KOPT-K1 (cell line): ENCODE data around the gene HOPX.
"Not testable (repeated sequence)": the region's sequence is repeated elsewhere in the genome, so short reads cannot be mapped to it uniquely, and the experiment has no call there.

Experiments used
- H3K27ac ChIP-seq: fragments of 200-600 bp; sonication (generic); 2 replicates; pipeline ENCODE4 v1.5.1; 2016; ENCODE audit warnings: antibody characterized with exemption, mild to moderate bottlenecking, low read depth, low read length; ENCODE audit not compliant: poor library complexity, severe bottlenecking
- H3K36me3 ChIP-seq: fragments of 200-600 bp; sonication (generic); 2 replicates; pipeline ENCODE4 v1.5.1; 2017; ENCODE audit warnings: antibody characterized with exemption, mild to moderate bottlenecking, low read length, moderate library complexity; ENCODE audit not compliant: insufficient read depth
- H3K9me3 ChIP-seq: fragments of 200-600 bp; sonication (generic); 2 replicates; pipeline ENCODE4 v1.5.1; 2017; ENCODE audit warnings: antibody characterized with exemption, low read length, mild to moderate bottlenecking; ENCODE audit not compliant: insufficient read depth, poor library complexity, severe bottlenecking

HOPX gene, protein sequence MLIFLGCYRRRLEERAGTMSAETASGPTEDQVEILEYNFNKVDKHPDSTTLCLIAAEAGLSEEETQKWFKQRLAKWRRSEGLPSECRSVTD

DNA sequence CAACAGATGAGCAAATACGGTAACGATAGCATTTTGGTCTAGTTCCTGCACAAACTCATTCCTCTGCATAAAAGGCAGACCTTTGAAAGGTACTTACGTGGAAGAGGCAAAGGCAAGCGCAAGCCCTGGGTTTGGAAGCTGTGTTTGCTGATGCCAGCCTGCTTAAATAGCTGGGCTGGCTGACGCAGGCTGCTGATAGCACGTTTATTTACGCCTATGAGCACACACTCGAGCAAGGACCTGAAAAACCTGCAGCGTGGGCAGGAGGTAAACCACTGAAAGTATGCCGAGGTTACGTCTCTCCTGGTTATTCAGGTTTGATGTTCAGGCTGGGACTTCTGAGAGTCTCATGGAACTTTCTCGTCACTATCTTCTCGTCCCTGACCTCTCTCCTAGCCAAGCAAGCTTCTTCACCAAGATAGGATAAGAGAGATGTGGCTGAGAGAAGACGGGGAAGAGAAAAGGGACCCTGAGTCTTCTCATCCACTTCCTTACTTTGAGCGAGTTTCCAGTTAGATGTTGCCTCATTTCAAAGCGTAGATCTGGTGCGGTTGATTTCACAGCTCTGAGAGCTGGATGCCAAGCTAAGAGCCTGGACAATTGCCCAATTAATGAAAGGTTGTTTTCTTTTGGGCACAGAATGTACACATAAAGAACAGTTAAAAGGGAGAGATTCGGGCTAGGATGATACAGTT lies at the start of gene HOPX:
HOPX (minus strand) TSS at position 139 of the 695 bp plus-strand sequence. CDS start 23,480 bp downstream, outside the sequence.
- Histone ChIP-seq H3K27ac (no peak within 1 kb of the TSS), H3K9me3 (no peaks in the 10 kb centered on the region), H3K36me3 (no peaks in the 10 kb centered on the region)

DNA sequence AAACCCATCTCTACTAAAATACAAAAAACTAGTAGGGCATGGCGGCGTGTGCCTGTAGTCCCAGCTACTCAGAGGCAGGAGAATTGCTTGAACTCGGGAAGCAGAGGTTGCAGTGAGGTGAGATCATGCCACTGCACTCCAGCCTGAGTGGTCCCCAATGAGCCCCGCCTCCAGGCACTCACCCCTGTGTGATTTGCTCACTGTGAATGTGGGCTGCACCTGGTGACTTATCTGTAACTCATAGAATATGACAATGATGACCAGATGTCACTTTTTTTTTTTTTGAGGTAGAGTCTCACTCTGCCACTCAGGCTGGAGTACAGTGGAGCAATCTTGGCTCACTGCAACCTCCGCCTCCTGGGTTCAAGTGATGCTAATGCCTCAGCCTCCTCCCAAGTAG lies 49.0 kb upstream of the HOPX start:
- no peaks in the 10 kb centered on the region for H3K36me3 ChIP-seq
- H3K9me3 ChIP-seq: no peaks in the 10 kb centered on the region
- H3K27ac ChIP-seq: no peak overlapping the region

DNA sequence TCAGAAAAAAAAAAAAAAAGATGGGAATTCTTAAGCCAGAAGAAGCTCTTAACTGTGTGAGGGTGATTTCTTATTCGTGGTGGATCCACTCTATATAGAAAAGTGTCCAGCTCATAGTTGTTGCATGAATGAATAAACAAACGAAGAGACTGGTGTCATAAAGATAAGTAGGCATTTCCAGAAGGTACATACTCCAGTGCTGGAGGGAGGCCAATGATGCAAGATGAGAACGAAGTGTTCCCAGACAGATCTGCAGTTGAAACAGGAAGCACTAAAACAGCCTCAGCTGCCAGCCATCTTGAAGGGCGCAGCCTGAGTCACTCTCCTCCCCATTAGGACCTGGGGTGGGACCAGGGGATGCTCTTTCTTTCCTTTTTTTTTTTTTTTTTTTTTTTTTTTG lies 47.4 kb upstream of the HOPX start:
- Histone ChIP-seq H3K36me3 (no peaks in the 10 kb centered on the region), H3K9me3 (no peaks in the 10 kb centered on the region), H3K27ac (no peak overlapping the region)

DNA sequence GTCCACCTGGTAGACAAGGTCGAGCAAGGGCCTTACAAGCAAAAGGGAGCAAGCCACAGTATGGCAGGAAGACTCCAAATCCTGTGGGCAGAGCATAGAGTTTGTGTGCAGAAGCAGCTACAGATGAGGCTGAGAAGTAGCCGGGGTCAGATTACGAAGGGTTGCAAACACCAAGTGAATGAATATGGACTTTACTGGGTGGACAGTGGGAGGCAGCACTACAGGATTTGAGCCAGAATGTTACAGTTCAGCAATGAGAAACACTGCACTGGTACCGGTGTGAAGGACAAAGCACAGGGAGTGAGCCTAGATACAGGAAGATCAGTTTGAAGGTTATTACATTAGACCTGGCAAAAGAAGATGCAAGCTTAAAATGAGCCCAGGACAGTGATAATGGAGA lies 46.1 kb upstream of the HOPX start:
- Histone ChIP-seq H3K36me3 (no peaks in the 10 kb centered on the region), H3K27ac (no peak overlapping the region), H3K9me3 (no peaks in the 10 kb centered on the region)

DNA sequence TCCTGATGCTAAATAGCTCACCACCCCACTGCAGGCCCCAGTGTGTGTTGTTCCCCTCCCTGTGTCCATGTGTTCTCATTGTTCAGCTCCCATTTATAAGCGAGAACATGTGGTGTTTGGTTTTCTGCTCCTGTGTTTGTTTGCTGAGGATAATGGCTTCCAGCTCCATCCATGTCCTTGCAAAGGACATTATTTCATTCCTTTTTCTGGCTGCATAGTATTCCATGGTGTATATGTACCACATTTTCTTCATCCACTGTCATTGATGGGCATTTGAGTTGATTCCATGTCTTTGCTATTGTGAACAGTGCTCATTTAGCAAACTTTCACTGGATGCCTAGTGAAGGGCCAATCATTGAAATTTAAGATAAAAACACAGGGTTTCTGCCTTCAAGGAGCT lies 45.5 kb upstream of the HOPX start:
- H3K9me3 ChIP-seq, H3K36me3 ChIP-seq, H3K27ac ChIP-seq: not testable (repeated sequence)

DNA sequence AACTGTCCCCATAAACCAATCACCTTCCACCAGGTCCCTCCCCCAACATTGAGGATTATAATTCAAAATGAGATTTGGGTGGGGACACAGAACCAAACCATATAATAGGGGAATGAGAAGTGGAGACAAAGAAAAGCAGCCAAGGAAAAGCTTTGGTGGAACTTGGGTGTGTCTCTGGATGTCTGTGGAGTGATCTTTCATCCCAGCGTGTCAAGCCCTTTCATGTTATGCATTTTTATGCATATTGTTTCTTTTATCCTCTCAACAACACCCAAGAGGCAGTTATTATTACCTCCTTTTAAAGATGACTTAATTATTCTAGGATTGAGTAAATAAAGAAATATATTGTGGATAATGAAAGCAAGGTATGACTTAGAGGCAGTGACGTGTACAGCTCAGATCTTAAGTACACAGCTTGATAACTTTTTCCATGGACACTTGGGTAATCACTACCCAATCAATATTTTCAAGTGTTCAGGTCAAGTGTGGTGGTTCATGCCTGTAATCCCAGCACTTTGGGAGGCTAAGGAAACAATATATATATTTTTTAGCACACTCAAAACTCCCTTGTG lies 42.6 kb upstream of the HOPX start:
- H3K36me3 ChIP-seq: no peaks in the 10 kb centered on the region
- no peaks in the 10 kb centered on the region for H3K9me3 ChIP-seq
- no peak overlapping the region for H3K27ac ChIP-seq

DNA sequence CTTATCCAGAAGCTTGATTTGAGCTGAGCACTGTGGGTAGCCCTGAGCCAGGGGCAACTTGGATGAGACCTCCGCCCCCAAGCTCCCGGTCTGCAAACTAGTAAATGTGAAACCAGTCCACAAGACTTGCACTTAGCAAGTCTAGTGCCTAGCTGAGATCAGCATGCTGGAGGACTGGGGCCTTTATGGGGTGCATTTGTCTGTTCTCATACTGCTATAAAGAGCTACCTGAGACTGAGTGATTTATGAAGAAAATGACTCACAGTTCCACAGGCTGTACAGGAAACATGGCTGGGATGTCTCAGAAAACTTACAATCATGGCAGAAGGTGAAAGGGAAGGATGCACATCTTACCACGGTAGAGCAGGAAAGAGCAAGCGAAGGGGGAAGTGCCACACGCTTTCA lies 42.1 kb upstream of the HOPX start:
- Histone ChIP-seq H3K27ac (no peak overlapping the region), H3K36me3 (no peaks in the 10 kb centered on the region), H3K9me3 (no peaks in the 10 kb centered on the region)

DNA sequence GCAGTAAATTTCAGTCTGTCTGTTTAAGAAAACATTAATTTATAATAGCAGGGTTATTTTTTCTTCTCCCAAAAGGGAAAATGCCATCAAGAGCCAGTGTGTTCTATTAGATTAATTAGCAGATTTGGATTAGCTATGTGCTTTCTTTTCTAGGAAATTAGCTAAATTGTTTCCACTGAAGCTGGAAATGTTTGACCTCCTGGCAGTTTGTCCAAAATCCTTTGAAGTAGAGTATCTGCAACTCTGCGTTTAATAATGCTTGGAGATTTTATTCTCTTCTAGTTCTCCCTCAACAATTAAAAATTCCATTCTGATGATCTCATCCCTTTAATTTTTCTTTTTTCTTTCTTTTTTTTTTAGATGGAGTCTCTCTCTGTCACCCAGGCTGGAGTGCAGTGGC lies 27.1 kb upstream of the HOPX start:
- H3K36me3 ChIP-seq: no peaks in the 10 kb centered on the region
- H3K9me3 ChIP-seq: peaks cover 18% of the 10 kb centered on the region
- H3K27ac ChIP-seq: no peak overlapping the region

DNA sequence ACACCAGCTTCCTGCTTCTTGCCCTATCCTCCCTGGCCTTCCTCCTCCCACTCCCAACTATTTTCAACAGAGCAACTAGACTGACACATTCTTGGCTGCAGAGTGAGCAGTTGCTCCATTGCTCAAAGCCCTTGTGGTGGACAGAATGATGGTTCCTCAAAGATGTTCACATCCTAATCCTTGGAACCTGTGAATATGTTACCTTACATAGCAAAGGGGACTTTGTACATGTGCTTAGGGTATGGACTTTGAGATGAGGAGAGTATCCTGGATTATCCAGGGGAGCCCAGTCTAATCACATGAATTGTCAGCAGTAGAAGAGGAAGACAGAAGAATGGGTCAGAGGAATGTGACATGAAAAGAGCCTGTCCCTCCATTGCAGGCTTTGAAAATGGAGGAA lies 24.9 kb upstream of the HOPX start:
- Histone ChIP-seq H3K27ac (no peak overlapping the region), H3K36me3 (no peaks in the 10 kb centered on the region), H3K9me3 (no peaks in the 10 kb centered on the region)

DNA sequence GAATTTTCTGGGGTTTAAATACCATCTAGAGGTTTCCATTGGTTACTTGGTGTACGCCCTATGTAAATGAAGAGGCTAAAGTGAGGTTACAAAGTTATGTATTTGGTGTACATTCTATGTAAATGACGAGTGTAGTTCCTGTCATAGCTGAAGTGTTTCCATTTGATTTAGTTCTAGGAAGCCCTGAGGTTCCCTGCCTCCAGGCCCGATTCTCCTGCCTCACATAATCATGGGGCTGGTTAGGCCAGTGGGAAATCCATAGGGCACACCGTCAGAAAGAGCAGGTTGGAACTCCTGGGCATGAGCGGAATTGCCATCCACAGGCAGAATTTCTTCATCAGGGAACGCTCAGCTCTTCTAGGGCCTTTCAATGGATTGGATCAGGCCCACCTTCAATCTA lies 24.2 kb upstream of the HOPX start:
- no peaks in the 10 kb centered on the region for H3K9me3 ChIP-seq
- H3K27ac ChIP-seq: no peak overlapping the region
- H3K36me3 ChIP-seq: no peaks in the 10 kb centered on the region

DNA sequence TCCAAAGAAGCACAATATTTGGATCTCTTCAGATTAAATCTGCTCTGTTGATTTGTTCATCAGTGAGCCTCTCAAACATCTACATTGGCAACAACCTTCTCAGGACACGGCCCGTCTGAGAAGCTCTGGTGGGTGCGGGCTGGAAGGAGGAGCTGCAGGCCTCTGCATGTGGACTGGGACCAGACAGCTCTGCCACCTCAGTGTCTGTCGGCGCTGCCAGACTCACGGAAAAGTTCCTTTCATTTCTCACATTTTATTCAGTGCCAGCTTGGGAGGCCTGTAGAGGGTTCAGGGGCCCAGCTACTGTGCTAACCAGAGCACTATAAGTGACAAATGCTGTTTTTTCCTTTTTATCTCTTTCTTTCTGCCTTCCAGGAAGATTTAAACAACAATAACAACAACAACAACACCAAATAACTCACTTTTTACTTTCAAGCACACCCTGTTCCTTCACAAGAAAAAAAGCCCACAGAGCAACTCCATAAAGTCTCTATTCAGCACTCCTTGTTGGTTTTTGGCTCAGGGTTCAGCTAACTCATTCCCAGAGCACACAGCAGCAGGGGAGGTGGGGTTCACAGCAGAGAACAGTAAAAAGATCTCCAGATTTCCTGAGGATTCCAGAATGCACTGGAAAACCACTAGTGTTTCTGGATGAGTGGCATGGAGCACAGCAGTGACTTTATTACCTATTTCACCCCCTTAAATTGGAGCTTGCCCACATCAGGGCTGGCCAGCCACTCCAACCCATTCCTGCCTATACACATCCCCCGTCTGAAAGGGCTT lies 23.2 kb upstream of the HOPX start:
- no peak overlapping the region for H3K27ac ChIP-seq
- H3K9me3 ChIP-seq: no peaks in the 10 kb centered on the region
- no peaks in the 10 kb centered on the region for H3K36me3 ChIP-seq

DNA sequence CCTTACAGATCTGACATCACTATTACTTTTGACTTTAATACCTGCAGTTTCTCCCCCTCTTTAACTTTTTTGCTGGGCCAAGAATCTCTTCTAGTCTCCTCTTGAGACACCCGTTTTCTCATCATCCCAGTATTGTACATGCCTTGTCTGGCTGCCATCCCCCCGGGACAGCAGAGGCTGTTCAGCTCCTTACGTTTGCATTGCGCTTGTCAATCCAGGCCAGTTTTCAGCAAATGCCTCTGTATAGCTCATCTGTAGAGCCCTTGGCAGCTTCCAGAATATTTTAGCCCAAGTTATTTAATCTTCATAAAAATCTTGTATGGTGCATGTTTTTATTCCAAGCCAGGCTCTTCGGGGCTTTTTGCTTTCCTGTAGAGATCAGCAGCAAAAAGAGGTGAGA lies 22.3 kb upstream of the HOPX start:
- no peaks in the 10 kb centered on the region for H3K36me3 ChIP-seq
- no peaks in the 10 kb centered on the region for H3K9me3 ChIP-seq
- H3K27ac ChIP-seq: no peak overlapping the region

DNA sequence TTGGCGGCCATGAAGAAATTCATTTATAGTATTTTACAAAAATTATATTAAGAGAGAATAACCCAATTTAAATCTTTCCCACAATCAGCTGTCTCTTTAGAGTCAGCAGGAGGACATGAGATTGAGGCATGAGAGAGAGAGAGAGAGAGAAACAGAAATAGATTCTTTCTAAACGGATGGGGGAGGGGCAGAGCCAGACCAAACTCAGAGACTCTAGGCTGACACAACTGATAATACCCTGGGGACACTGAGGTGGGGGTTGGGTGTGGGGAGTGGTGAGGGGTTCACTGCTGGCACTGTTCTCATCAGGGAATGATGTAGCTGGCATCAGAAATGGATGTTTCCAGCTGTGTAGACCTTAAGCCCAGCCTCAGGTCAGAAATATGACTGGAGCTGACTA lies 20.5 kb upstream of the HOPX start:
- Histone ChIP-seq H3K27ac (no peak overlapping the region), H3K9me3 (no peaks in the 10 kb centered on the region), H3K36me3 (no peaks in the 10 kb centered on the region)

DNA sequence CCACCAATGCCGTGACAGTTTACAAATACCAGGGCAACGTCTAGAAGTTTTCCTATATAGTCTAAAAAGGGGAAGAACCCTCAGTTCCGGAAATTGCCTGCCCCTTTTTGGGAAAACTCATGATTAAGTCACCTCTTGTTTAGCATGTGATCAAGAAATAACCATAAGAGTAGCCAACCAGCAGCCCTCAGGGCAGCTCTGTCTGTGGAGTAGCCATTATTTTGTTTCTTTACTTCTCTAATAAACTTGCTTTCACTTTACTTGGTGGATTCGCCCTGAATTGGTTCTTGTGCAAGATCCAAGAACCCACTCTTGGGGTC lies 20.0 kb upstream of the HOPX start:
- H3K9me3 ChIP-seq: no peaks in the 10 kb centered on the region
- H3K36me3 ChIP-seq: no peaks in the 10 kb centered on the region
- H3K27ac ChIP-seq: no peak overlapping the region

DNA sequence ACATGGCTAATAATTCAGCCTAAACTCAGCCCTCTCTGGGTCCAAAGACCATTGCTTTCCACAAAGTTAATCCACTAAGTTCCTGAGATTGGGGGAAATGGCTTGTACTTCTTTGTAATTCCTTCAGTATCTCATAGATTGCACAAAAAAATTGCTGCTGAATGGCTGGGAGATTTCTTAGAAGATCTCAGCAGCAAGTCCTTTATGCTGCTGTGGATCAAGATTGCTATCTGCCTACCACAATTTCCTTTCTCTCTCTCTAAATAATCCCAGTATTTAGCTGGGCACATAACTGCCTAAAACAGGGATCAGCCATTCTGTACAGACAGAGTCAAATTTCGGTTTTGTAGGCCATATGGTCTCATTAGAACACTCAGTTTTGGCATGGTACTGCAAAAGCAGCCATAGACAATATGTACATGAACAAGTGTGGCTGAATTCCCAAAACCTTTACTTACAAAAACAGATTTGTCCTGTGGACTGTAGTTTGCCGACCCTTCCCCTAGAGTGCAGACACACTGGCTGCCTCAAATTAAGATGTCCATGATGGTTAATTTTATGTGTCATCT lies 18.5 kb upstream of the HOPX start:
- Histone ChIP-seq H3K36me3 (no peaks in the 10 kb centered on the region), H3K9me3 (no peaks in the 10 kb centered on the region), H3K27ac (no peak overlapping the region)
